ENCODE measurements around the gene THNSL1.
"Not testable (repeated sequence)": the region's sequence is repeated elsewhere in the genome, so short reads cannot be mapped to it uniquely, and the experiment has no call there.

THNSL1 gene

GRCh38 chr10:24995072-24995471 is 21.3 kb upstream of the THNSL1 start:
- DNase-seq (ENCODE audit: low read depth): no peak

- no peak for DNase-seq (ENCODE audit: low read depth)
Observed at GRCh38 chr10:24998044-24998443, 18.4 kb upstream of the THNSL1 start.

GRCh38 chr10:25011591-25011990 is 4.8 kb upstream of the THNSL1 start:
- DNase-seq (ENCODE audit: low read depth): not testable (repeated sequence)

GRCh38 chr10:25014579-25014978 is 1.8 kb upstream of the THNSL1 start:
- no peak for DNase-seq (ENCODE audit: low read depth)

GRCh38 chr10:25015828-25016375 is 510 bp upstream of the THNSL1 start, which contains the start of gene ENKUR:
Gene ENKUR (minus strand): TSS chr10:25016158. CDS start chr10:25015936, 222 bp downstream.
- DNase-seq (ENCODE audit: low read depth): peak; percentile 90

- DNase-seq (ENCODE audit: low read depth): no peak
Observed at GRCh38 chr10:25017154-25017590, 760 bp downstream of the THNSL1 start.

GRCh38 chr10:25017661-25018060 is 1.2 kb downstream of the THNSL1 start:
- no peak for DNase-seq (ENCODE audit: low read depth)

- no peak for DNase-seq (ENCODE audit: low read depth)
Observed at GRCh38 chr10:25018703-25019102, 2.3 kb downstream of the THNSL1 start.

GRCh38 chr10:25023278-25023677 is 6.9 kb downstream of the THNSL1 start:
- no peak for DNase-seq (ENCODE audit: low read depth)

- no peak for DNase-seq (ENCODE audit: low read depth)
Observed at GRCh38 chr10:25024528-25024927, 8.1 kb downstream of the THNSL1 start.

GRCh38 chr10:25026463-25026862 is 10.1 kb downstream of the THNSL1 start:
- no peak for DNase-seq (ENCODE audit: low read depth)

GRCh38 chr10:25028711-25029110 is 12.3 kb downstream of the THNSL1 start:
- no peak for DNase-seq (ENCODE audit: low read depth)

GRCh38 chr10:25029519-25029918 is 13.1 kb downstream of the THNSL1 start:
- DNase-seq (ENCODE audit: low read depth): no peak

GRCh38 chr10:25036381-25036780 is 20.0 kb downstream of the THNSL1 start:
- no peak for DNase-seq (ENCODE audit: low read depth)

GRCh38 chr10:25038325-25038724 is 21.9 kb downstream of the THNSL1 start:
- DNase-seq (ENCODE audit: low read depth): no peak

- no peak for DNase-seq (ENCODE audit: low read depth)
Observed at GRCh38 chr10:25039531-25039930, 23.1 kb downstream of the THNSL1 start.

- DNase-seq (ENCODE audit: low read depth): no peak
Observed at GRCh38 chr10:25046641-25047040, 30.2 kb downstream of the THNSL1 start.

GRCh38 chr10:25047088-25047487 is 30.7 kb downstream of the THNSL1 start:
- DNase-seq (ENCODE audit: low read depth): no peak

GRCh38 chr10:25047591-25048301 is 31.3 kb downstream of the THNSL1 start:
- DNase-seq (ENCODE audit: low read depth): no peak

- no peak for DNase-seq (ENCODE audit: low read depth)
Observed at GRCh38 chr10:25048450-25048849, 32.0 kb downstream of the THNSL1 start.

GRCh38 chr10:25049966-25050365 is 33.6 kb downstream of the THNSL1 start:
- DNase-seq (ENCODE audit: low read depth): no peak

GRCh38 chr10:25050402-25050801 is 34.0 kb downstream of the THNSL1 start:
- DNase-seq (ENCODE audit: low read depth): no peak

GRCh38 chr10:25052012-25052411 is 35.6 kb downstream of the THNSL1 start:
- no peak for DNase-seq (ENCODE audit: low read depth)

GRCh38 chr10:25056726-25057125 is 40.3 kb downstream of the THNSL1 start:
- DNase-seq (ENCODE audit: low read depth): no peak

All from activated T-cell treated with anti-CD3 and anti-CD28 coated beads for 24 hours (primary cell).